A549 (cell line): ENCODE data around the gene ZNF717.
"Not testable (repeated sequence)": the region's sequence is repeated elsewhere in the genome, so short reads cannot be mapped to it uniquely, and the experiment has no call there.

Experiments used
- CBX8 ChIP-seq: fragments of 200-600 bp; sonication (generic); IDR thresholded peaks from 2 replicates; pipeline ENCODE4 v1.6.1; 2016
- CEBPB ChIP-seq, 2 experiments: fragments of >200 bp in 1 of 2; sonication (Bioruptor Twin) in 1 of 2; formaldehyde crosslinking in 1 of 2; IDR thresholded peaks; 2 replicates each; pipeline ENCODE4 v1.6.1; 2012 to 2016
- CHD4 ChIP-seq: fragments of 200-600 bp; sonication (generic); IDR thresholded peaks from 2 replicates; pipeline ENCODE4 v1.6.1; 2016; ENCODE audit warnings: antibody characterized with exemption, mild to moderate bottlenecking, borderline replicate concordance
- CTCF ChIP-seq: fragments of >200 bp; sonication (Bioruptor Twin); formaldehyde crosslinking; IDR thresholded peaks from 3 replicates; pipeline ENCODE4 v1.5.1; 2016
- EP300 ChIP-seq, 2 experiments: fragments of >200 bp; sonication (Bioruptor Twin); formaldehyde crosslinking; IDR thresholded peaks; 2 replicates in 1 of 2; 3 replicates in 1 of 2; pipeline ENCODE4 v1.6.1; 2016 to 2017
- ESRRA ChIP-seq: fragments of 150-350 bp; IDR thresholded peaks from 2 replicates; pipeline ENCODE4 v1.6.1; 2014; ENCODE audit warnings: mild to moderate bottlenecking, low read length, borderline replicate concordance
- MAFK ChIP-seq: fragments of 450-650 bp; IDR thresholded peaks from 2 replicates; pipeline ENCODE4 v1.6.1; 2014; ENCODE audit not compliant: partially characterized antibody
- PBX3 ChIP-seq: IDR thresholded peaks from 2 replicates; pipeline ENCODE4 v1.6.1; 2012
- POLR2A ChIP-seq: IDR thresholded peaks from 2 replicates; pipeline ENCODE4 v1.6.1; 2012; ENCODE audit warnings: mild to moderate bottlenecking, low read length
- RAD21 ChIP-seq, 2 experiments: fragments of >200 bp in 1 of 2; sonication (Bioruptor Twin) in 1 of 2; formaldehyde crosslinking in 1 of 2; IDR thresholded peaks in 1 of 2; conservative IDR thresholded peaks in 1 of 2; 2 replicates in 1 of 2; 3 replicates in 1 of 2; pipeline ENCODE4 v1.6.1; 2012 to 2018; ENCODE audit warnings: inconsistent platforms in 1 of 2
- ZC3H11A ChIP-seq: fragments of 450-650 bp; IDR thresholded peaks from 2 replicates; pipeline ENCODE4 v1.6.1; 2014; ENCODE audit warnings: antibody characterized with exemption, mild to moderate bottlenecking
- TF ChIP-seq, protein P1 (sequence below): fragments of 200-600 bp; sonication (generic); IDR thresholded peaks from 2 replicates; pipeline ENCODE4 v1.6.1; 2016; ENCODE audit warnings: antibody characterized with exemption, mild to moderate bottlenecking, moderate library complexity
- TF ChIP-seq, protein P2 (sequence below): fragments of 250-450 bp; sonication (Bioruptor Pico); IDR thresholded peaks from 2 replicates; pipeline ENCODE4 v1.5.0; 2020; ENCODE audit warnings: low read depth, mild to moderate bottlenecking, moderate library complexity

DNA sequence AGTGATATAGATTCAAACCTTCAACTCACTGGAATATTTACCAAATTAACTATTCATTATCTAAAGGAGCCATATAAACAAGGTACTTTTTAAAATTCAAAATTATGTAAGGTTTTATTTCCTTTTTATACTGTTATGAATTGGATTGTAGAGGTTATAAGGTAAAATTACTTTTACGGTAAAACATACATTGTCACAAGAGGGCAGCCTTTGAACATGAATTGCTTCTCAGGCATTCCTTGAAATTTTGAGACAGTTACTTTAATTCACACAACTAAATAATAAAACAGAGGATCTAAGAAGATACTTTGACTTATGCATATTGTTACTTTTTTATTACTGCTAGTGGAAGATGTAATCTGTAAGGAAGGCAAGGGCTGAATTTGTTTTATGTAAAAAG, 32.7 kb upstream of the ZNF717 start:
- TF ChIP-seq CTCF; MAFK; RAD21 (conservative IDR thresholded peaks at IDR 0.05 in 1 of 2, IDR thresholded peaks at IDR 0.05 in 1 of 2); EP300 (IDR thresholded peaks at IDR 0.05); ESRRA; POLR2A; CEBPB (IDR thresholded peaks at IDR 0.05); CBX8; CHD4; ZC3H11A; PBX3: not testable (repeated sequence)
- TF ChIP-seq, protein P1, sequence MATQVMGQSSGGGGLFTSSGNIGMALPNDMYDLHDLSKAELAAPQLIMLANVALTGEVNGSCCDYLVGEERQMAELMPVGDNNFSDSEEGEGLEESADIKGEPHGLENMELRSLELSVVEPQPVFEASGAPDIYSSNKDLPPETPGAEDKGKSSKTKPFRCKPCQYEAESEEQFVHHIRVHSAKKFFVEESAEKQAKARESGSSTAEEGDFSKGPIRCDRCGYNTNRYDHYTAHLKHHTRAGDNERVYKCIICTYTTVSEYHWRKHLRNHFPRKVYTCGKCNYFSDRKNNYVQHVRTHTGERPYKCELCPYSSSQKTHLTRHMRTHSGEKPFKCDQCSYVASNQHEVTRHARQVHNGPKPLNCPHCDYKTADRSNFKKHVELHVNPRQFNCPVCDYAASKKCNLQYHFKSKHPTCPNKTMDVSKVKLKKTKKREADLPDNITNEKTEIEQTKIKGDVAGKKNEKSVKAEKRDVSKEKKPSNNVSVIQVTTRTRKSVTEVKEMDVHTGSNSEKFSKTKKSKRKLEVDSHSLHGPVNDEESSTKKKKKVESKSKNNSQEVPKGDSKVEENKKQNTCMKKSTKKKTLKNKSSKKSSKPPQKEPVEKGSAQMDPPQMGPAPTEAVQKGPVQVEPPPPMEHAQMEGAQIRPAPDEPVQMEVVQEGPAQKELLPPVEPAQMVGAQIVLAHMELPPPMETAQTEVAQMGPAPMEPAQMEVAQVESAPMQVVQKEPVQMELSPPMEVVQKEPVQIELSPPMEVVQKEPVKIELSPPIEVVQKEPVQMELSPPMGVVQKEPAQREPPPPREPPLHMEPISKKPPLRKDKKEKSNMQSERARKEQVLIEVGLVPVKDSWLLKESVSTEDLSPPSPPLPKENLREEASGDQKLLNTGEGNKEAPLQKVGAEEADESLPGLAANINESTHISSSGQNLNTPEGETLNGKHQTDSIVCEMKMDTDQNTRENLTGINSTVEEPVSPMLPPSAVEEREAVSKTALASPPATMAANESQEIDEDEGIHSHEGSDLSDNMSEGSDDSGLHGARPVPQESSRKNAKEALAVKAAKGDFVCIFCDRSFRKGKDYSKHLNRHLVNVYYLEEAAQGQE: not testable (repeated sequence)
- TF ChIP-seq, protein P2, sequence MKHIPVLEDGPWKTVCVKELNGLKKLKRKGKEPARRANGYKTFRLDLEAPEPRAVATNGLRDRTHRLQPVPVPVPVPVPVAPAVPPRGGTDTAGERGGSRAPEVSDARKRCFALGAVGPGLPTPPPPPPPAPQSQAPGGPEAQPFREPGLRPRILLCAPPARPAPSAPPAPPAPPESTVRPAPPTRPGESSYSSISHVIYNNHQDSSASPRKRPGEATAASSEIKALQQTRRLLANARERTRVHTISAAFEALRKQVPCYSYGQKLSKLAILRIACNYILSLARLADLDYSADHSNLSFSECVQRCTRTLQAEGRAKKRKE (CRISPR knock-in tag): not testable (repeated sequence)
